ENCODE results near the gene HAVCR2. TPM values are rescaled to one million over a fixed set of nuclear protein-coding genes. Genes with fewer than 3 reads are reported as not detected.

HAVCR2 gene
- total and polyA plus RNA-seq, 10 of the 15 experiments (the other 5 are each of a cell fraction or from before 2014, with no cell fraction given), result 5.2 to 7.5 (median 6.9) TPM

GRCh38 chr5:157116483-157116954, 7.7 kb upstream of the HAVCR2 start (continued):
- no peak for TF ChIP-seq IRF5 (IDR thresholded peaks at IDR 0.05; ENCODE audit: borderline replicate concordance)
- no peak for TF ChIP-seq SMAD1 (IDR thresholded peaks at IDR 0.05; ENCODE audit: low read depth, partially characterized antibody)
- peak; percentile 43; the same call in 1 of the 2 replicates for TF ChIP-seq YY1 (IDR thresholded peaks at IDR 0.05; ENCODE audit: low read depth, low read length)
- TF ChIP-seq MYC (IDR thresholded peaks at IDR 0.05; ENCODE audit: insufficient read depth, insufficient read length, insufficient replicate concordance, low read length, severe bottlenecking), result no peak
- 0 out of 4 replicates have a peak, but pooled peaks of 1 of the 2 experiments have one; percentile 40 for TF ChIP-seq SRF (IDR thresholded peaks at IDR 0.05; ENCODE audit: low read depth in 2 of 2, low read length in 2 of 2)
- 0 out of 2 replicates have a peak, but pooled peaks have one; percentile 49 for TF ChIP-seq CBX5 (IDR thresholded peaks at IDR 0.05; ENCODE audit: low read depth)
- TF ChIP-seq CHD2 (IDR thresholded peaks at IDR 0.05; ENCODE audit: borderline replicate concordance, low read depth, low read length), result no peak
- TF ChIP-seq SP1 (IDR thresholded peaks at IDR 0.05; ENCODE audit: low read depth, low read length), result peak; percentile 65
- TF ChIP-seq GATAD2B (conservative IDR thresholded peaks at IDR 0.05; ENCODE audit: low read depth), result peak; percentile 47; the same call in 1 of the 2 replicates
- TF ChIP-seq TBL1XR1 (IDR thresholded peaks at IDR 0.05; ENCODE audit: low read depth, low read length), result peak; percentile 70; the same call in 1 of the 2 replicates
- no peak for TF ChIP-seq CHD4 (IDR thresholded peaks at IDR 0.05)
- TF ChIP-seq, protein P1, sequence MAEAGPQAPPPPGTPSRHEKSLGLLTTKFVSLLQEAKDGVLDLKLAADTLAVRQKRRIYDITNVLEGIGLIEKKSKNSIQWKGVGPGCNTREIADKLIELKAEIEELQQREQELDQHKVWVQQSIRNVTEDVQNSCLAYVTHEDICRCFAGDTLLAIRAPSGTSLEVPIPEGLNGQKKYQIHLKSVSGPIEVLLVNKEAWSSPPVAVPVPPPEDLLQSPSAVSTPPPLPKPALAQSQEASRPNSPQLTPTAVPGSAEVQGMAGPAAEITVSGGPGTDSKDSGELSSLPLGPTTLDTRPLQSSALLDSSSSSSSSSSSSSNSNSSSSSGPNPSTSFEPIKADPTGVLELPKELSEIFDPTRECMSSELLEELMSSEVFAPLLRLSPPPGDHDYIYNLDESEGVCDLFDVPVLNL (IDR thresholded peaks at IDR 0.05; ENCODE audit: low read depth, low read length), result no peak
- no peak for TF ChIP-seq CBFB (IDR thresholded peaks at IDR 0.05; ENCODE audit: low read depth)
- no peak for TF ChIP-seq KAT2A (conservative IDR thresholded peaks at IDR 0.05; ENCODE audit: control insufficient read depth, low read depth, low read length)
- TF ChIP-seq POU2F2 (IDR thresholded peaks at IDR 0.05; ENCODE audit: borderline replicate concordance, low read depth, low read length), result no peak
- TF ChIP-seq TCF3 (IDR thresholded peaks at IDR 0.05; ENCODE audit: borderline replicate concordance, insufficient read depth, low read depth, low read length), result no peak
- peak; percentile 81; the same call in 1 of the 2 replicates for TF ChIP-seq BCL11A (IDR thresholded peaks at IDR 0.05; ENCODE audit: low read depth, low read length)
- TF ChIP-seq SMAD5 (IDR thresholded peaks at IDR 0.05; ENCODE audit: low read depth), result no peak
- peak; percentile 91 for TF ChIP-seq JUNB (IDR thresholded peaks at IDR 0.05)
- TF ChIP-seq FOS (IDR thresholded peaks at IDR 0.05; ENCODE audit: borderline replicate concordance, extremely low read depth, insufficient read length), result no peak
- no peak for TF ChIP-seq GABPA (IDR thresholded peaks at IDR 0.05; ENCODE audit: low read depth)
- TF ChIP-seq MEF2B (IDR thresholded peaks at IDR 0.05; ENCODE audit: partially characterized antibody, poor library complexity, severe bottlenecking), result peak; percentile 77
- TF ChIP-seq POLR2AphosphoS5 (IDR thresholded peaks at IDR 0.05; ENCODE audit: low read length), result no peak
- 0 out of 2 replicates have a peak, but pooled peaks have one; percentile 54 for TF ChIP-seq MLLT1 (IDR thresholded peaks at IDR 0.05)
- TF ChIP-seq HDGF (IDR thresholded peaks at IDR 0.05), result no peak
- TF ChIP-seq USF1 (IDR thresholded peaks at IDR 0.05; ENCODE audit: borderline replicate concordance, extremely low read length, insufficient read depth, low read depth, low read length), result no peak
- 0 out of 2 replicates have a peak, but pooled peaks have one; percentile 3 for TF ChIP-seq SPI1 (IDR thresholded peaks at IDR 0.05; ENCODE audit: borderline replicate concordance, insufficient read depth, low read depth, low read length)
- no peak for TF ChIP-seq NR2C1 (IDR thresholded peaks at IDR 0.05)

All from GM12878 (cell line).